Ovary (tissue), 3 donors: Measurements from ENCODE around the gene DDN.

ENCODE experiments used
- EP300 ChIP-seq: sonication (generic); formaldehyde crosslinking; IDR thresholded peaks from one replicate; pipeline ENCODE4 v1.6.1; 2017; ENCODE audit warnings: antibody characterized with exemption
- POLR2A ChIP-seq: fragments of 450-650 bp; IDR thresholded peaks from one replicate; pipeline ENCODE4 v1.6.1; 2017; ENCODE audit warnings: antibody characterized with exemption, mild to moderate bottlenecking, moderate library complexity
- TF ChIP-seq, protein P1 (sequence below), 3 donors: fragments of 450-650 bp in 2 of 3; fragments of 200-600 bp in 1 of 3; IDR thresholded peaks; one replicate each; pipeline versions ENCODE4 v1.5.1 to v1.8.0; 2016 to 2022; ENCODE audit warnings: antibody characterized with exemption in 3 of 3, mild to moderate bottlenecking in 1 of 3
- donor health status: DM: no; HTN: no; CAD: no.

DNA sequence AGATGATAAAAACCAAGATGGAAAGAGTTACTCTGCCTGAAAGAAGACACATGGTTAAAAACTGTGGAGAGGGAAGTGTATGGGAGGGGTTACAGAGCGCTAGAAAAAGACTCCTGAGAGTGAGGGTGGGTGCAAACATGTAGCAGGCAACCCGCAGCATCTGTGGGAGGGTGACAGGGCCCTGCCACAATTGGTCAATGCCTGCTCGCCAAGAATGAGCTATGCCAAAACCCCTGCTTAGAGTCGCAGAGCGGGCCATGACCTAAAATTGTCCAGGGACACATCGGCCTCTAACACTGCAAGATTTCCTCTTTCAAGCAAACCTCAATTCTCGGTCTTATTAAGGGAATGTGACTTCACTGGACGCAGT lies 18.7 kb upstream of the DDN start:
- TF ChIP-seq, protein P1, sequence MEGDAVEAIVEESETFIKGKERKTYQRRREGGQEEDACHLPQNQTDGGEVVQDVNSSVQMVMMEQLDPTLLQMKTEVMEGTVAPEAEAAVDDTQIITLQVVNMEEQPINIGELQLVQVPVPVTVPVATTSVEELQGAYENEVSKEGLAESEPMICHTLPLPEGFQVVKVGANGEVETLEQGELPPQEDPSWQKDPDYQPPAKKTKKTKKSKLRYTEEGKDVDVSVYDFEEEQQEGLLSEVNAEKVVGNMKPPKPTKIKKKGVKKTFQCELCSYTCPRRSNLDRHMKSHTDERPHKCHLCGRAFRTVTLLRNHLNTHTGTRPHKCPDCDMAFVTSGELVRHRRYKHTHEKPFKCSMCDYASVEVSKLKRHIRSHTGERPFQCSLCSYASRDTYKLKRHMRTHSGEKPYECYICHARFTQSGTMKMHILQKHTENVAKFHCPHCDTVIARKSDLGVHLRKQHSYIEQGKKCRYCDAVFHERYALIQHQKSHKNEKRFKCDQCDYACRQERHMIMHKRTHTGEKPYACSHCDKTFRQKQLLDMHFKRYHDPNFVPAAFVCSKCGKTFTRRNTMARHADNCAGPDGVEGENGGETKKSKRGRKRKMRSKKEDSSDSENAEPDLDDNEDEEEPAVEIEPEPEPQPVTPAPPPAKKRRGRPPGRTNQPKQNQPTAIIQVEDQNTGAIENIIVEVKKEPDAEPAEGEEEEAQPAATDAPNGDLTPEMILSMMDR (IDR thresholded peaks at IDR 0.05): no peak
- TF ChIP-seq POLR2A (no peak), EP300 (no peak)
